Measurements from ENCODE around the gene PSMB4.
"Not testable (repeated sequence)": the region's sequence is repeated elsewhere in the genome, so short reads cannot be mapped to it uniquely, and the experiment has no call there.

The PSMB4 gene

DNA sequence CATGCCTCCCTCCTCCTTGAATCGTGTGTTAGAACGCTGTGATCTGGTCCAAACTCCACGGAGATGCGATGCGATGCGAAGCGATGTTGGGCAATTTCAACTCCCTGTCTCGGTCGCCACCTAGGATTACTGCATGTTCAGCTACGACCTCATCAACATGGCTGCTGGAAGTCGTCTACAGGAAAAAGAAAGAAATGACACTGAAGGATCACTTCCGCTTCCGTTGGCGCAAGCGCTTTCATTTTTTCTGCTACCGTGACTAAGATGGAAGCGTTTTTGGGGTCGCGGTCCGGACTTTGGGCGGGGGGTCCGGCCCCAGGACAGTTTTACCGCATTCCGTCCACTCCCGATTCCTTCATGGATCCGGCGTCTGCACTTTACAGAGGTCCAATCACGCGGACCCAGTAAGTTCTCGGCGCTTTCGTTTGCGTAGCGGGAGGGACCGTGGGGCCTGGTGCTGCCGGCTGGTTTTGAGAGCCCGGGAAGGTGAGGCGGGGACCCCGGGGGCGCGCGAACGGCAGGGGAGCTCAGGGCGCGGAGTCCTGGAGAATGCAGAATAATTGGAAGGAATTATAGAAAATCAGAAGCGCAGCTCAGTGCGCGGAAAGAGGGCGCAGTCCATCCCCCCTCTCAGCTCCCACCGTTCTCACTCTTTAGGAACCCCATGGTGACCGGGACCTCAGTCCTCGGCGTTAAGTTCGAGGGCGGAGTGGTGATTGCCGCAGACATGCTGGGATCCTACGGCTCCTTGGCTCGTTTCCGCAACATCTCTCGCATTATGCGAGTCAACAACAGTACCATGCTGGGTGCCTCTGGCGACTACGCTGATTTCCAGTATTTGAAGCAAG lies at the start of gene PSMB4:
Gene PSMB4 (plus strand): TSS at position 250 of the 848 bp plus-strand sequence. CDS start 15 bp downstream, at position 265.
- peak; percentile 48 to 64 (median 64) for DNase-seq

DNA sequence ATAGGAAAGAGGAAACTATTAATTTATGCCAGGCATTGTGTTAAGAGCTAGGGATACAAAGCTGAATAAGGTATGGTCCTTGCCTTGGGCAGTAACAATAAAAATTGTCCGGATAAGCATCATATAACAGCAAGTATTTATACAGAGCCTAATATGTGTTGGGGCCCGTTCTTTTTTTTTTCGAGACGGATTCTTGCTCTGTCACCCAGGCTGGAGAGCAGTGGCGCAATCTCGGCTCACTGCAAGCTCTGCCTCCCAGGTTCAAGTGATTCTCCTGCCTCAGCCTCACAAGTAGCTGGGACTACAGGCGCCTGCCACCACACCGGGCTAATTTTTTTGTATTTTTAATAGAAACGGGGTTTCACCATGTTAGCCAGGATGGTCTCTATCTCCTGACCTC lies 49.0 kb upstream of the PSMB4 start:
- not testable (repeated sequence) for DNase-seq

GRCh38 chr1:151352021-151352718 lies 47.2 kb upstream of the PSMB4 start:
- no peak for DNase-seq

DNA sequence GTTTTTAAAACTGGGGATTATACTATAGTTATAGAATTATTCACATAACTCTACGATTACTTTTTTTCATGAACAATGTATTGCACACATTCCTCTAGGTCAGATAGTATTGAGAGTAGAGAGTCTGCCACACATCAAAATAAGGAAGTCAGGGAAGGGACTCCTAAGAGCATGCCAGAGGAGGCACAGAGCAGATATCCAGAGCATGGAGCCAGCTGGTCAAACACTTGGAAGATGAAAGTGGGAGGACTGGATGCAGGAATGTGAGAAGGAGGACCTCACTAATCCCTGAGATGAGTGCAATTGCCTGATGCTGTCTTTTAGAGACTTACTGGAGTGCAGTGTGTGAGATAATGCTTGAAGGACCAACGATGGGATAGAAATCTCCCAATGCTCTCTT lies 42.7 kb upstream of the PSMB4 start:
- no peak for DNase-seq

GRCh38 chr1:151361883-151362282 lies 37.5 kb upstream of the PSMB4 start:
- DNase-seq = no peak

GRCh38 chr1:151362308-151363155 lies 36.8 kb upstream of the PSMB4 start:
- no peak for DNase-seq

DNA sequence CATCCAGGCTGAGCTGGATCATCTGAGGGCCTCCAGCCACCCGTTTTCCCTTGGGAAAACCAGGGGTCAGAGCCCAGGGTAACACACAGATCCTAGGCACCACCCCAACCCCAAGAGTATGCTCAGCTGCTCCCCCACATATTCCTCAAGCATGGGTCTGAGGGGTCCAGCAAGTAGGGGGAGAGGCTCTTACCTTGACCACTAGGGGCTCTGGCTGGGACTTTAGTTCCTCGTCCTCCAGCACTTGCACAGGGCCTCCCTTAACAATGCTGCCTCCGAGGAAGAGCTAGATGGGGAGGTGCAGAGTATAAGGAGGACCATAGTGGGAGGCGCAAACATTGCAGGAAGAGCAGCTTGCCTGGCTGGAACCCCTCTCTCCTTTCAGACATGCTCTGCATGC lies 34.4 kb upstream of the PSMB4 start:
- DNase-seq = no peak

- DNase-seq = no peak
Observed at GRCh38 chr1:151367658-151368392, 31.5 kb upstream of the PSMB4 start.

- no peak for DNase-seq
Observed at GRCh38 chr1:151368393-151369301, 30.7 kb upstream of the PSMB4 start.

DNA sequence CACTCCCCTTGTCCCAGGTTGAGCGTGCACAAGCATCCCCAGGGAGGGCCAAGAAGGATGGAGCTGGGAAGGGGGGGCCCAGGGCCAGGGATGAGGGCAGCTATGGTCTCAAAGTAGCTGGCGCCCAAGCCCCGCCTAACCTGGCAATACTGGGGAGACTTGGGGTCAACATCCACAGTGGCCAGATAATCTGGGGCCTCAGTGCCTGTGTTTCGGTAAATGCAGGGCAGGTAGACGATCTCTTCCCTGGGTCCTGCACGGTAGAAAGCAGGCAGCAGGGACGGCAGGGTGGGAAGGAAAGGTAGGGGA lies 30.1 kb upstream of the PSMB4 start:
- DNase-seq = no peak

DNA sequence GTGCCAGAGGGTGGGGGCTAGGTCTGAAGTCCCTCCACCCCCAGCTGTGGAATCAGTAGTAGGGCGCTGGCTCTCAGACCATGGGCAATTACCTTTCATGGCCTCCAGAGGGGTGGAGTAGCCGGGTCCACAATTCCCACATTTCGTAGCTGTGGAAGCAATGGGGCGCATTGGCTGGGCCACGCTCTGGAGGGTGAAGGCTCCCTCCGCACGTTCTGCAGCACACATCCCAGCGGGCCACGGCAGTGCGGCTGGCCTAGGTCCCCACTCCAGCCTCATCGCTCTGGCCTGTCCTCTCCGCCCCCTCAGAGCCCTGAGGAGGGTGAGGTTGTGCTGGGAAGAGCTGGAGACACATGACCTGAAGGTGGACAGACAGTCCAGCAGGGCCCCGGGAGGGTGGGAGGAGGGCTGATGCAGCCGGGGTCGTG lies 29.7 kb upstream of the PSMB4 start:
- no peak for DNase-seq

- DNase-seq = no peak
Observed at GRCh38 chr1:151370211-151370911, 29.0 kb upstream of the PSMB4 start.

DNA sequence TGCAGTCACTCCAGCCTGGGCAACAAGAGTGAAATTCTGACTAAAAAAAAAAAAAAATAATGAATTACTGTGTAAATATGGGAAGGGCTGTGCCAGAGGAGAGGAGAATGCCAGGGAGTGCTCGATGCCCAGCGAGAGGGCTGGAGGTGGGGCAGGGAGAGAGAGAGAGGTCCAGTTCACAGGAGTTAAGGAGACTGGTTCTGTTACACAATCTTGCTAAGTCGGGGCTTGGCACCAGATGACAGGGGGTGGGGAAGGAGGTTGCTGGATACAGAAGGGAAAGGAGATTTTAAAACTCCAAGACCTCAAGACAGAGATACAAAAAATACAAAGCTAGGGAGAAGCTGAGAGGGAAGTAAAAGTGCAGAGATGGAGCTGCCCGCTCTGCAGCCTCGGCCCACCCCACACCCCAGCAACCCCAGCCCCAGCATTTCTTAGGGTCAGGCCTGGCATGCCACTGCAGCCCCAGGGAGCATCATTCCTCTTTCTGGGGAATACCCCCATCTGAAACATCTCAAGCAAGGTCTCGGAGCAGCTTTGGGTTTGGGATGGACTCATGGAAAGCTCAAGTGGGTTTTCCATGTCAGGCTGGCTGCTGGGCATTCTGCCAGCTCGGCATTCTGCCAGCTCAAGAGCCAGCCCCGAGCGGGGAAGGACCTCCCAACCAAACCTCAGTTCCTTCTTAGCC lies 27.9 kb upstream of the PSMB4 start:
- DNase-seq = no peak

GRCh38 chr1:151372058-151372934 lies 27.1 kb upstream of the PSMB4 start, which contains the start of gene SELENBP1:
Gene SELENBP1, minus strand, starts transcription at chr1:151372705. Its CDS starts 64 bp downstream, at chr1:151372641.
- DNase-seq = no peak

DNA sequence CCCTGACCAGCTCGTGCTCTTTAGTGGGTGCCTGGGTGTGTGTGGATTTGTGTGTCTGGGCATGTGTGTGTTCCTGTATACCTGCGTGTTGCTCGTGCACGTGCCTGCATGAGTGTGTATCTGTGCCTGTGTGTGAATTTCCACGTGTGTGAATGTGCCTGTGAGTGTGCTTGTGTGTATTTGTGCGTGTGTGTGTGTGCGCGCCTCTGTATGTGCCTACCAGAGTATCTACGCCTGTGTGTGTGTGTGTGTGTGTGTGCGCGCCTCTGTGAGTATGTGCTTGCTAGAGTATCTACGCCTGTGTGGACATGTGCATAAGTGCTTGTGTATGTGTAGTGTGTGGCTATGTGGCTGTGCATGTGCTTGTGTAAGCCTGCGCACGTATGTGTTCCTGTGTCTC lies 26.2 kb upstream of the PSMB4 start:
- no peak for DNase-seq

DNA sequence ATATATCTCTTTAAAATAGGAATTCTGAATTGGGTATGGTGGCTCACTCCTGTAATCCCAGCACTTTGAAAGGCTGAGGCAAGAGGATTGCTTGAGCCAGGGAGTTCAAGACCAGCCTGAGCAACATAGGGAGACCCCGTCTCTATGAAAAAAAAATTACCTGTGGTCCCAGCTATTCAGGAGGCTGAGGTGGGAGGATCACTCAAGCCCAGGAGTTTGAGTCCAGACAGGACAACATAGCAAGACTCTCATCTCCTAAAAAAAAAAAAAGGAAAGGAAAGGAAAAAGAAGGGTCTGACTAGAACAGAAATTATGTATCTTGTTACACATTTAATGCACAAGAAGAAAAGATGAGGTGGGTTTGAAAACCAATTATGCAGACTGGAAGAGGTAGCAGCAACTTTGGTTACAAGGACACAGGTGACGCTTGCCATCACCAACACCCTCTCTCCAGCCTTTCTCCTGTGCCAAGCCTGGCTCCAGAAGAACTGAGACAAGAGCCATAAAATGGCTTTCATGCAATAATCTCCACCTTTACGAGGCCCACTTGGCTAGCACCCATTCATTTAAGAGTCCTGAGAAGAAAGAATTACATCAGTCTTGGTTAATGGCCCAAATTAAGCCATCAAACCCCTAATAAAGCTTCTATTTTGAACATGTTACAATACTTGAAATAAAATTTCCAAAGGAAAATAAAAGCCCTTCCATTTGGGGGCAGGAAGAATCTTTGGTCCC lies 22.1 kb upstream of the PSMB4 start:
- DNase-seq = no peak

GRCh38 chr1:151384584-151384983 lies 14.8 kb upstream of the PSMB4 start:
- DNase-seq = no peak

DNA sequence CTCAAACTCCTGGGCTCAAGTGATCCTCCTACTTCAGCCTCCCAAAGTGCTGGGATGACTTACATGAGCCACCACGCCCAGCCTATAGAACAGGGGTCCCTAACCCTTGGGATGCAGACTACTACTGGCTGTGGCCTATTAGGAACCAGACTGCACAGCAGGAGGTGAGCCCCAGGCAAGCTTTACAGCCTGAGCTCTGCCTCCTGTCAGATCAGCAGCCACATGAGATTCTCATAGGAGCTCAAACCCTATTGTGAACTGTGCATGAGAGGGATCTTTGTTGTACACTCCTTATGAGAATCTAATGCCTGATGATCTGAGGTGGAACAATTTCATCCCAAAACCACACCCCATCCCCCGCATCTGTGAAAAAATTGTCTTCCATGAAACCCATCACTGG lies 13.4 kb upstream of the PSMB4 start:
- no peak for DNase-seq

All from activated CD4-positive, CD25-positive, alpha-beta regulatory T cell (primary cell).